GM12875 (cell line): ENCODE results near the gene COLGALT1.
A peak's percentile ranks its signal among the peaks of the same experiment; 100 is the strongest.
"Not testable (repeated sequence)": the region's sequence is repeated elsewhere in the genome, so short reads cannot be mapped to it uniquely, and the experiment has no call there.

Source experiments
- H3K4me3 ChIP-seq: one replicate; pipeline ENCODE4 v1.5.1; 2011; ENCODE audit warnings: low read depth, low read length, control low read depth
- CTCF ChIP-seq: IDR thresholded peaks from 2 replicates; pipeline ENCODE4 v1.5.1; 2011; ENCODE audit warnings: low read depth, mild to moderate bottlenecking, control low read depth, inconsistent platforms, low read length, moderate library complexity, borderline replicate concordance; ENCODE audit not compliant: insufficient read depth

Gene COLGALT1

GRCh38 chr19:17555480-17555928 lies at the start of gene COLGALT1:
COLGALT1 (plus strand) TSS chr19:17555649; CDS start chr19:17555714, 65 bp downstream.
- H3K4me3 ChIP-seq: peak within 1 kb of the TSS; percentile 99
- no peak for TF ChIP-seq CTCF

- no peak for TF ChIP-seq CTCF
Observed at GRCh38 chr19:17506745-17507144, 48.7 kb upstream of the COLGALT1 start.

GRCh38 chr19:17508558-17508933 lies 46.9 kb upstream of the COLGALT1 start:
- H3K4me3 ChIP-seq: not testable (repeated sequence)

More at GRCh38 chr19:17506745-17507144, 48.7 kb upstream of the COLGALT1 start:
- H3K4me3 ChIP-seq: no peak overlapping the region

- peak overlapping the region; percentile 90 for H3K4me3 ChIP-seq
- no peak for TF ChIP-seq CTCF
Observed at GRCh38 chr19:17510220-17510993, 45.0 kb upstream of the COLGALT1 start.

- peak overlapping the region; percentile 90 for H3K4me3 ChIP-seq
- TF ChIP-seq CTCF: peak; percentile 30; the same call in 1 of the 2 replicates
Observed at GRCh38 chr19:17511724-17512573, 43.5 kb upstream of the COLGALT1 start.

GRCh38 chr19:17512574-17512939 lies 42.9 kb upstream of the COLGALT1 start:
- TF ChIP-seq CTCF: no peak

GRCh38 chr19:17515408-17516149 lies 39.9 kb upstream of the COLGALT1 start:
- no peak for TF ChIP-seq CTCF

More at GRCh38 chr19:17512574-17512939, 42.9 kb upstream of the COLGALT1 start:
- peak overlapping the region; percentile 90 for H3K4me3 ChIP-seq

More at GRCh38 chr19:17515408-17516149, 39.9 kb upstream of the COLGALT1 start:
- H3K4me3 ChIP-seq: no peak overlapping the region
